Stimulated activated naive CD8-positive, alpha-beta T cell treated with anti-CD3 and anti-CD28 coated beads, Interleukin-15, Interleukin-2, amounts not matched to agents 100 U/mL and 50 U/mL, for 24 hours (primary cell): ENCODE results near the gene WASF3.
"Not testable (repeated sequence)": the region's sequence is repeated elsewhere in the genome, so short reads cannot be mapped to it uniquely, and the experiment has no call there.

Experiments
- ATAC-seq: fragments of 150-1000 bp; cut with Tn5 transposase; one replicate; pipeline ENCODE4 v1.10.0; 2021
- DNase-seq: peaks from one replicate; pipeline ENCODE4 v3.0.0; 2021

Gene WASF3

DNA sequence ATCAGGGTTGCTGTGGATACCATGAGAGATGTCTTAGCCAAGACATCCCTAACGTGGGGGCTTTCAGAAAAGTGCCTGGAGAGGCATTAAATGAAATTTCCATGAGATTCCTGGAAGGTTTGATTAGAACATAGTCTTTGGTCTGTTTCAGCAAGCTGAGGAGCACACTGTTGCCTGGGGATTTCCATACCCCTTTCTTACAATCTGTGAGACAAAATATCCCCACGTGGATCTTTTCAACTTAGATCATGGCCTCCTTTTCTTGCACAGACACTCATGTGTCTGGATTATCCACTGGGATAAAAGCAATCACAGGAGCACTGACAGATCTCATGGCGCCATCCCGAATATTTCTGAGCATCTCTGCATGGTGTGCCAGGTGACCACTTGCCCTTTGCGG lies 161.4 kb downstream of the WASF3 start:
- DNase-seq (no peak), ATAC-seq (no peak)

DNA sequence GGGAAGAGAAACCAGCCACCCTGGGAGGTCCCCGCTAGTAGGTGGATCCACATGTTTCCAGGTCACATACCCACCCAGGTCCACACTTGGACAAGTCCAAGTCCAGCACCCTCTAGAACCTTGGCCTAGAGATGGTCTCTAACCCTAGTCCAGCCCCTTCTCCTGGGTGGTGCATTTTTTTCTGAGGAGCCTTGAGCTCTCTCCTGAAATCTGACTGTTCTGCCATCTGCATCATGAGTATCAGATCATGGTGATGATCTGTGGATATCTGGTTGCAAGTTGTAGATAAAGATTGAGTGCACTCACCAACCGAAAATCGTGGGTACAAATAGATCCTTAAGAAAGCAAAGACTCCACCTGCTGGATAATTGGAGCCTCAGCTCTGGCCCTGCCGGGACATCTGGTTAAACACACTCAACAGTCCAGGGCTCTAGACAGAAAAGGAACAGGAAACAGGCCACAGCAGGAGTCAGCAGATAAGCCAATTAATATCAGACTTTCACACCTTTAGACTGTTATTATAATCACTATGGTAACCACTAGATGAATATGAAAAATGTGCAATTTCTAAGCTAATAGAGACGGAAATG lies 162.0 kb downstream of the WASF3 start:
- DNase-seq (no peak), ATAC-seq (no peak)

DNA sequence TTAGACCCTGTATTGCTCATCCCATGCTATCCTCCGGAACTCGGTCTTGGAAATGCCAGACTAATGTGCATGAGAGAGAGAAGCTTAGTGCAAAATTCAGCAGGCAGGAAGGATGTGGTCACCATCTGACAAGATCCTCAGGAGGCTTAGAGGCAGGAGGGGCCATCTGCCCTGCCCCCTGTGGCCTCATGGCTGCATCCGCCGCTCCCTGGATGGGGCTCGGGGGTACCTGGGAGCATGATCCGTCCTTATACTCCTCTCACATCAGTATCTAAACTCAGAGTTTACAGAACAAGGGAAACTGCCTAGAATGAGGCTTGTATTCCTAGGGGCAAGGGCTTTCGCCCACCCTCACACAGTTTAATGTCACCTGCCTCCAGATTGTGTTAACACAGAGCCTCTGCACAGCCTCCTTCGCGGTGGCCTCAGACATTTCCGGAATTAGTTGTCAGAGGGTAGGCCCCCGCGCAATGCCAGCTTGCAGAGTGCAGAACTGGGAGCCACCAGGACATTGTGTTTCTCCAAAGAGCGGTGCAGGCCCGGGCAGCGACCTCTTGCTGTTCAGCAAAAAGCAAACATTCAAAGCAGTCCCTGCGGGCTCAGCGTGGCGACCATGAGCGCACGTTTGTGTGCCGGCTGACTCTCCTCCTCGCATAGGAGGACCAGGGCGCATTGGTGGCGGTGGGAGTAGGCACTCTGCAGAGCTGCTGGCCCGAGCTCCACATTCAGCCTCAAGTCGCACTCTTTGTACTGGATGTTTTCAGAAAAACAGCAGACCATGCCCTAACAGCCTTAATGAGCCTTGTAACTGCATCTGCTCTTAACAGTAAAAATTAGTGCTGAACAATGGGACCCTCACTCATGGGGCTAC lies 164.0 kb downstream of the WASF3 start:
- peak; percentile 70 for ATAC-seq
- DNase-seq: peak; percentile 40

DNA sequence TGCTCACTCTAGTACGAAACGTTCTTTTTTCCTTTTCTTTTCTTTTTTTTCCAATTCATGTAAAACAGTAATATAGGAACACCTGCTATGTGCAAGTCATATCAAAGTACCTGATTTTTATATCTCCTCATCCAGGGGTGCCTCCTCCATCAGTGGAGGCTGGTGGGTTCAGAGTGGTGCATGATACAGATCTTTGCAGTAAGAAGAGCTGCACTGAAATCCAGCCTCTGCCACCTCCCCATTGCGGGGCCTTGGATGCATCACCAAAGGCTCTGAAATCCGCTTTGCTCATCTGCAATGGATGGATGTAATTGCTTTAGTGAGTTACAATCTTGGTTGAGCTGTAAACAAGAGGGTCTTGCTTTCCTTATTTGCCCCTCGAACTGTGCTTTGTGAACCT lies 164.8 kb downstream of the WASF3 start:
- DNase-seq (no peak), ATAC-seq (no peak)

DNA sequence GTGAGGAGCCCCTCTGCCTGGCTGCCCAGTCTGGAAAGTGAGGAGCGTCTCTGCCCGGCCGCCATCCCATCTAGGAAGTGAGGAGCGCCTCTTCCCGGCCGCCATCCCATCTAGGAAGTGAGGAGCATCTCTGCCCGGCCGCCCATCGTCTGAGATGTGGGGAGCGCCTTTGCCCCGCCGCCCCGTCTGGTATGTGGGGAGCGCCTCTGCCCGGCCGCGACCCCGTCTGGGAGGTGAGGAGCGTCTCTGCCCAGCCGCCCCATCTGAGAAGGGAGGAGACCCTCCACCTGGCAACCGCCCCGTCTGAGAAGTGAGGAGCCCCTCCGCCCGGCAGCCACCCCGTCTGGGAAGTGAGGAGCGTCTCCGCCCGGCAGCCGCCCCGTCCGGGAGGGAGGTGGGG lies 166.1 kb downstream of the WASF3 start:
- not testable (repeated sequence) for DNase-seq, ATAC-seq

DNA sequence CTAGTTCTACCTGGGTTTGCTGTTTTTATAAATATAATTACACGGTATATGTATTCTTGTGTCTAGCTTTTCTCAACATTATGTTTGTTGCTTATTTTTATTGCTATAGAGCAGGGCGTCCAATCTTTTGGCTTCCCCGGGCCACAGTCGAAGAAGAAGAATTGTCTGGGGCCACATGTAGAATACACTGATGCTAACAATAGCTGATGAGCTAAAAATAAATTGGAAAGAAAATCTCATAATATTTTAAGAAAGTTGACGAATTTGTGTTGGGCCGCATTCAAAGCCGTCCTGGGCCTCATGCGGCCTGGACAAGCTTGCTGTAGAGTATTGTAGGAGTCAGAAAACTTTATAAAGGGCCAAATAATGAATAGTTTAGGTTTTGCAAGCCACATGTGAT lies 169.2 kb downstream of the WASF3 start:
- no peak for DNase-seq
- ATAC-seq: no peak

DNA sequence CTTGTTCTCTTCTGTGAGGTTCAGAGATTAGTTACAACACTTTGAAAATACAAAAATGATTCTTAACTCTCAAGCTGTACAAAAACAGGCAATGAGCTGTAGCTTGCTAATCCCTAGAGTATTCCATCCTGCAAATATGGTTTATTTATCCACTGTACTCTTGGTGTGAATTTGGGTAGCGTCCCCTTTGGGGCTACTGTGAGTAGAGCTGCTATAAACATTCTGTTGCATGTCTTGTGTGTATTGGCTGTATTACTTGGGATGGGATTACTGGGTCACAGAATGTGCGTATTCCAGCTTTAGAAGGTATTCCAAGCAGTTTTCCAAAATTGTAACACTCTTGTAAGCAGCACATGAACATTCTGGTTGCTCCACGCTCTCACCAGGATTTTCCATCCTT lies 169.6 kb downstream of the WASF3 start:
- ATAC-seq (no peak), DNase-seq (no peak)

DNA sequence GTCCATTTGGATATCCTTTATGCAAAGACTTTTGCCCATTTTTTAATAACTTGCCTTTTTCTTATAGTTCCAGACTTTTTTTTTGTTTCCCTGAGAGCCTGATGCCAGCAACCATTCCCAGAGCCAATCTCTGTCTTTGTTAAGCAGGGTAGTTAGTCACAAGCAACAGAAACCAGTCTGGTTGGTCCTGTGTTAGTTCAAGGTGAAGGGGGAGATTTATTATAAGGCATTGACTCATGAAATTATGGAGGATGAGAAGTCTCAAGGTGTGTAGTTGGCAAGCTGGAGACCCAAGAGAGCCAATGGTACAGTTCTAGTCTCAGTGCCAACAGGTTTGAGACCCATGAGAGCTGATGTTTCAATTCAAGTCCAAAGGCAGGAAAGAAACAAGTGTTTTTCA lies 170.2 kb downstream of the WASF3 start:
- DNase-seq (no peak), ATAC-seq (no peak)

DNA sequence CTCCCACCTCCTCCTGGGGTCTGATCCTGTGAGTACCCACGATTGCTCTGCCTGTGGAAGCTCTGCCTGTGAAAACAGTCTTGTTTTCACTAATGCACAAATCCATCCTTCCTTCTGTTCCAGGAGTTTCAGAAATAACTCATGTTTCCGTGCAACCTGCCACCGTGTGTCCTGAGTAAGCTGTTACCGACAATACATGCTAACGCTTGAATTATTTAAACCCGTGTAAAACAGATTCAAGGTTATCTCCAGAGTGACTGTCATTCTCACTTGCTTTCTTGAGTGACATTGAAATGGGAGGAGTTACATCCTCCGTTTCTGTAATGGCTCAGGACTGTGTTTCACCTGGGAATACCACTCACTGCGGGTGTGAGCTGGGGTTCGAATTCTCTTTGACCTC lies 178.2 kb downstream of the WASF3 start:
- ATAC-seq: no peak

More for the DNA sequence above, 178.2 kb downstream of the WASF3 start:
- no peak for DNase-seq
